Fibroblast of the aortic adventitia (primary cell): ENCODE results near the gene KIAA1217. TPM values are rescaled to one million over a fixed set of nuclear protein-coding genes. Genes with fewer than 3 reads are reported as not detected.
A peak's percentile ranks its signal among the peaks of the same experiment; 100 is the strongest.

Source experiments
- DNase-seq: peaks from one replicate; pipeline ENCODE4 v3.0.0-alpha.2; 2010; ENCODE audit warnings: low read depth
- H3K4me3 ChIP-seq: 2 replicates; pipeline ENCODE4 v1.5.1; 2011; ENCODE audit warnings: low read depth, mild to moderate bottlenecking, control low read depth, low read length, moderate library complexity
- CTCF ChIP-seq: IDR thresholded peaks from 2 replicates; pipeline ENCODE4 v1.5.1; 2011; ENCODE audit warnings: mild to moderate bottlenecking, low read length, control low read depth, inconsistent platforms; ENCODE audit not compliant: insufficient read depth
- total RNA-seq: library from RNA; depleted of rRNA; stranded (reverse); fragments of >200 nt; gene quantifications from 2 replicates; pipeline ENCODE4 v1.2.3, GENCODE V29; 2012; ENCODE audit warnings: low replicate concordance

KIAA1217 gene
- total RNA-seq, 1 donor: 12.5 TPM

- TF ChIP-seq CTCF: no peak
- no peak overlapping the region for H3K4me3 ChIP-seq
- no peak for DNase-seq
Measured at GRCh38 chr10:24550680-24551079, 341.7 kb downstream of the KIAA1217 start.

- H3K4me3 ChIP-seq: no peak overlapping the region
- no peak for DNase-seq
- TF ChIP-seq CTCF: no peak
Measured at GRCh38 chr10:24551161-24551560, 342.2 kb downstream of the KIAA1217 start.

GRCh38 chr10:24552346-24553016 lies 343.5 kb downstream of the KIAA1217 start:
- no peak for DNase-seq
- H3K4me3 ChIP-seq: no peak overlapping the region
- peak; percentile 23 for TF ChIP-seq CTCF

GRCh38 chr10:24553051-24553612 lies 344.2 kb downstream of the KIAA1217 start:
- TF ChIP-seq CTCF: no peak
- H3K4me3 ChIP-seq: no peak overlapping the region
- DNase-seq: no peak

- H3K4me3 ChIP-seq: no peak overlapping the region
- DNase-seq: no peak
- no peak for TF ChIP-seq CTCF
Measured at GRCh38 chr10:24554036-24554435, 345.1 kb downstream of the KIAA1217 start.

GRCh38 chr10:24556126-24556749 lies 347.3 kb downstream of the KIAA1217 start:
- TF ChIP-seq CTCF: no peak
- no peak for DNase-seq

More at GRCh38 chr10:24556126-24556749, 347.3 kb downstream of the KIAA1217 start:
- no peak overlapping the region for H3K4me3 ChIP-seq
